22Rv1 (cell line): ENCODE measurements around the gene PTPRD.

Source experiments
- ZFX ChIP-seq: fragments of 450-650 bp; IDR thresholded peaks from 2 replicates; pipeline ENCODE4 v1.6.1; 2017; ENCODE audit warnings: antibody characterized with exemption, borderline replicate concordance
- TF ChIP-seq, protein P1 (sequence below): fragments of 450-650 bp; IDR thresholded peaks from 2 replicates; pipeline ENCODE4 v1.5.1; 2017; ENCODE audit warnings: mild to moderate bottlenecking

DNA sequence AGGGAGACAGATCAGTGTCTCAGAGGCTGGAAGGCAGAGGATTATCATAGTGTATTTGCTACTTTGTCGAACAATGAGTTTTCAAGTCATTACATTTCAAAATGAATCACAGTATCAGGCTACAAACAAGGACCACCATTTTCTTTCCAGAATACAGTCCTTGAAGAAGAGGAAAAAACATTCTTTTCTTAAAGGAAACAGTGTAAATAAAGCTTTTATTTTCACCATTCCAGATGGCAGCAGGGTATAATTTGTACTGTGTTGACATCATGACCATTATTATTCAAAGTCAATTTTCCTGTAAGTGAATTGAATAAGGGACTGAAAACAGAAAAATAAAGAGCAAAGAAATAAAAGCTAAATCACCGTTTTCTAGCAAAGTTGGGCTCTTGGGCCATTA lies 2076.0 kb downstream of the PTPRD start:
- TF ChIP-seq, protein P1, sequence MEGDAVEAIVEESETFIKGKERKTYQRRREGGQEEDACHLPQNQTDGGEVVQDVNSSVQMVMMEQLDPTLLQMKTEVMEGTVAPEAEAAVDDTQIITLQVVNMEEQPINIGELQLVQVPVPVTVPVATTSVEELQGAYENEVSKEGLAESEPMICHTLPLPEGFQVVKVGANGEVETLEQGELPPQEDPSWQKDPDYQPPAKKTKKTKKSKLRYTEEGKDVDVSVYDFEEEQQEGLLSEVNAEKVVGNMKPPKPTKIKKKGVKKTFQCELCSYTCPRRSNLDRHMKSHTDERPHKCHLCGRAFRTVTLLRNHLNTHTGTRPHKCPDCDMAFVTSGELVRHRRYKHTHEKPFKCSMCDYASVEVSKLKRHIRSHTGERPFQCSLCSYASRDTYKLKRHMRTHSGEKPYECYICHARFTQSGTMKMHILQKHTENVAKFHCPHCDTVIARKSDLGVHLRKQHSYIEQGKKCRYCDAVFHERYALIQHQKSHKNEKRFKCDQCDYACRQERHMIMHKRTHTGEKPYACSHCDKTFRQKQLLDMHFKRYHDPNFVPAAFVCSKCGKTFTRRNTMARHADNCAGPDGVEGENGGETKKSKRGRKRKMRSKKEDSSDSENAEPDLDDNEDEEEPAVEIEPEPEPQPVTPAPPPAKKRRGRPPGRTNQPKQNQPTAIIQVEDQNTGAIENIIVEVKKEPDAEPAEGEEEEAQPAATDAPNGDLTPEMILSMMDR = no peak
- no peak for TF ChIP-seq ZFX
